ENCODE results near the gene CASP3.
A peak's percentile ranks its signal among the peaks of the same experiment; 100 is the strongest.
"Not testable (repeated sequence)": the region's sequence is repeated elsewhere in the genome, so short reads cannot be mapped to it uniquely, and the experiment has no call there.

Gene CASP3

DNA sequence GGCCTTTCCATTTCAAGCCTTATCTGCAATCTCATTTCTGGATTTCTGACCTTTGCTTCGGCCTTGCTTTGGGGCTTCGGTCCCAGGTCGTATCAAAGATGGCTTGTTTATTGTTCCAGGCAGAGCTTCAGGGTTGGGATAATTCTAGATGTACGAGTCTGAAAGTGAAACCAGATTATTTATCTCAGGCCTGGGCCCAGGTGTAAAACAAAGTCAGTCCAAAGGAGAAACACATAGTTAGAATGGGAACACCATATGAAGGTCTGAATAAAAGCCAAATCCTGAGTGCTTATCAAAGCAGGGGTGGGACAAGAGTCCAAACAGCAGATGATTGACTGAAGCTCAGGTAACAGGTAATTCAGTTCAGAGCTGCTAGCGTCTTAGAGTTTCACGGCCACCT is 17.4 kb upstream of the CASP3 start:
- H3K4me3 ChIP-seq (ENCODE audit: low read depth, low read length), result no peak overlapping the region
- DNase-seq (ENCODE audit: low read depth), result no peak

GRCh38 chr4:184664445-184665210 is 15.4 kb upstream of the CASP3 start:
- H3K4me3 ChIP-seq (ENCODE audit: low read depth, low read length), result no peak overlapping the region
- DNase-seq (ENCODE audit: low read depth), result no peak

GRCh38 chr4:184662236-184662635 is 13.0 kb upstream of the CASP3 start:
- no peak overlapping the region for H3K4me3 ChIP-seq (ENCODE audit: low read depth, low read length)
- no peak for DNase-seq (ENCODE audit: low read depth)

DNA sequence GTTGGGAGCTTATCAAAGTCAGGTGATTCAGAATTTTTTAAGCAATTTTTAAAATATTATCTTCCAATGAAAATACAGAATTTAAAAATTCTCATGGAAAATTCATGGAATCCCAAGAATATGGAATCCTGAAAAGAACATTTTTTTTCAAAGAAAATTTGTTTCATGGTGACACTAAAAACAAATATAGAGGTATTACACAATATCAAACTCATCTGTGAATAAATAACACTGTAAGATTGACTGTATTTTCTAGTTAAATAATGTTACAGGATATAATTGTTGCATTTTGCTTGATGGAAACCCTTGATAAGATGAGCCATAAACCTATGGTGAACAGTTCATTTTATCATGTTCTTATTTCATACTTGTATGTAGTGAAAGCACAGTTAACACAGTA is 11.7 kb upstream of the CASP3 start:
- DNase-seq (ENCODE audit: low read depth), result no peak
- H3K4me3 ChIP-seq (ENCODE audit: low read depth, low read length), result no peak overlapping the region

DNA sequence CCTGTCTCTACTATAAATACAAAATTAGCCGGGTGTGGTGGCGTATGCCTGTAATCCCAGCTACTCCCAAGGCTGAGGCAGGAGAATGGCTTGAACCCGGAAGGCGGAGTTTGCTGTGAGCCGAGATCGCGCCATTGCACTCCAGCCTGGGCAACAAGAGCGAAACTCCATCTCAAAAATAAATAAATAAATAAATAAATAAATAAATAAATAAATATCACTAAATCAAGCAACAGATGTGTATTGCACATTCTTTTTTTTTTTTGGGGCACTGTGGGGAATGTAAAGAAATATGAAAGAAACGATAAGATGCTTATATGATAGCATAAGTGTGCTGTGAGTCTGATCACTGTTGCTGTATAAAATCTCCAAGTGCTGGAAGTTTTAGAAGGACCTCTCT is 8.6 kb upstream of the CASP3 start:
- DNase-seq (ENCODE audit: low read depth), result not testable (repeated sequence)

DNA sequence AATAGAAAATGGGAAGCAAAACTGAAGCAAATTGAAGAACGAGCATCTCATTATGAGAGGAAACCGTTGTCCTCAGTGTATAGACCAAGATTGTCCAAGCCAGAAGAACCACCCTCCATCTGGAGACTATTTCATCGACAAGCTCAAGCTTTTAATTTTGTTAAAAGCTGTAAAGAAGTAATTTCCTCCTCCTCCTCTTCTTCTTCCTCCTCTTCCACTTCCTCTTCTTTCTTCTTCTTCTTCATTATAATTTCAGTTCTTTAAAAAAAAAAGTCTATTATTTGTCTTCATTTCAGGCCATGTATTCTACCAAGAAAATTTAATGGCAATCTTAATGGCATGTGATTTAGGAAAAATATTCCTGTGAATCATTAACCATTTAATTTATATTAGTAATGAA is 7.9 kb upstream of the CASP3 start:
- no peak overlapping the region for H3K4me3 ChIP-seq (ENCODE audit: low read depth, low read length)
- no peak for DNase-seq (ENCODE audit: low read depth)

More for the DNA sequence above, 8.6 kb upstream of the CASP3 start:
- not testable (repeated sequence) for H3K4me3 ChIP-seq (ENCODE audit: low read depth, low read length)

- no peak overlapping the region for H3K4me3 ChIP-seq (ENCODE audit: low read depth, low read length)
- peak; percentile 47 for DNase-seq (ENCODE audit: low read depth)
These were observed 6.9 kb upstream of the CASP3 start for GRCh38 chr4:184655889-184656869.

DNA sequence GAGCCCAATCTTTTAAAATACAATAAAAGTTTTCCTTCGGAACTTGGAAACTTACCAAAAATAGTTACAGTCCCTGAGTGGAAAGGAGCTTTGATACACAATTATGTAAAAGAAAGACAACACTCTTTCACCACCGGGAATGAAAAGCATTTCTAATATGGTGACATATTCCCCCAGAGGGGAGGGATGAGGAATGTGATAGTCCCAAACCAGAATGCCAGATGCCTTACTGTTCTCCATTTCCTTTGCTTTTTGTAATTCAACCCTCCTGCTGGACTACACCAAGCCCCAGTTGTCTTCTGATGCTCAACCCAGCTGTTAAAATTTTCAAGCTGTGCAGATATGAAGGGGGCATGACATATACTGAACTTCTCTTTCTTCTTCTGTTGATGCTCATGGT is 4.4 kb upstream of the CASP3 start:
- peak; percentile 52 for DNase-seq (ENCODE audit: low read depth)
- H3K4me3 ChIP-seq (ENCODE audit: low read depth, low read length), result no peak overlapping the region

- DNase-seq (ENCODE audit: low read depth); H3K4me3 ChIP-seq (ENCODE audit: low read depth, low read length): not testable (repeated sequence)
These were observed 3.4 kb upstream of the CASP3 start for GRCh38 chr4:184652681-184653080.

DNA sequence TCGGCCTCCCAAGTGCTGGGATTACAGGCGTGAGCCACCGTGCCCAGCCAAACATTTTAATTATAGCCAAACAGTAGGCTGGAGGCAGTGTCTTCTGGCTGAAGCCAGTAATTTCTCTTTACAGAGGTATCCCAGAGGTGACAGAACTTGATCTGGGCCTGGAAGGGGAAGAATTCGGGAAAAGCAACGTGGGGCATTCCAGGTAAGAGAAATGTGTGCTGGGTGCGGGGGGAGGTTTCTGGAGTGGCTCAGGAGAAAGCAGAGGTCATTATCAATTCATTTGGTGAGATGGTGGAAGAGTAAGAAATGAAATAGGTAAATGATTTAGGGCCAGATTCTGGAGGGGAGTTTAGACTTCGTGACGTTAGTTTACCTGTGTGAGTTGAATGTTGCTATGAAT is 2.7 kb upstream of the CASP3 start:
- H3K4me3 ChIP-seq (ENCODE audit: low read depth, low read length), result no peak overlapping the region
- DNase-seq (ENCODE audit: low read depth), result no peak

GRCh38 chr4:184649971-184650855 is 966 bp upstream of the CASP3 start:
- DNase-seq (ENCODE audit: low read depth), result no peak
- peak overlapping the region; percentile 58 for H3K4me3 ChIP-seq (ENCODE audit: low read depth, low read length)

DNA sequence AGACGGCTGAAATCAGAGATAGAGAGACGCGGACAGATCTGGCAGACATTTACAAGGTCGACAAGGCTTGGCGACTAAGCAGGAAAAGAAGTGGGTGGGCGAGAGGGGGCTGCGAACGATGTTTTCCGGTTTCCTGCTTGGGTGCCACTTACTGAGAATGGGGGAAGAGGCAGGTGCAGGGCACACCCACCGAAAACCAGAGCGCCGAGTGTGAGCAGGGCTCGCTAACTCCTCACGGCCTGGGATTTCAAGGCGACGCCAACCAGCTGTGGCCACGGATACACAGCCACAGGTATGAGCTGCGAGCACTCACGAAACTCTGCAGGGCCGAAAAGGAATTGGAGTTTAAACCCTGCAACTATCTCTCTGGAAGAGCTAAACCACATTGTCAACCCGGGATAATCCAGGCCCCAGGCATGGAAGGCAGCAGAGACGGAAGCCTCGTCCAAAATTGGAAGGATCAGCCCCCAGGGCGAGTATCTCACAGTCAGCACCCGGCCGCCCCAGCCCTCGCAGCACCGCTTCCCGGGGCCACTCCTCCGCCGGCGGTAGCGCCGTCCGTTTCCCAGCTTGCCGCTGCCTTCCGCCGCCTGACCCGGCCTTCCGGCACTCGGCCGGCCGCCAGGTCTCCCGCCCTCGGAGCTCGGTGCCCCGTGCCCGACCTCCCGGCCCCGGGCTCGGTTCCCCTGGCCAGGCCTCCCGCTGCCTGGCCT is 778 bp downstream of the CASP3 start:
- H3K4me3 ChIP-seq (ENCODE audit: low read depth, low read length), result peak overlapping the region; percentile 86
- no peak for DNase-seq (ENCODE audit: low read depth)

GRCh38 chr4:184648054-184648312 is 1.3 kb downstream of the CASP3 start:
- peak overlapping the region; percentile 86 for H3K4me3 ChIP-seq (ENCODE audit: low read depth, low read length)
- DNase-seq (ENCODE audit: low read depth), result no peak

GRCh38 chr4:184647266-184648053 is 1.8 kb downstream of the CASP3 start:
- no peak for DNase-seq (ENCODE audit: low read depth)

DNA sequence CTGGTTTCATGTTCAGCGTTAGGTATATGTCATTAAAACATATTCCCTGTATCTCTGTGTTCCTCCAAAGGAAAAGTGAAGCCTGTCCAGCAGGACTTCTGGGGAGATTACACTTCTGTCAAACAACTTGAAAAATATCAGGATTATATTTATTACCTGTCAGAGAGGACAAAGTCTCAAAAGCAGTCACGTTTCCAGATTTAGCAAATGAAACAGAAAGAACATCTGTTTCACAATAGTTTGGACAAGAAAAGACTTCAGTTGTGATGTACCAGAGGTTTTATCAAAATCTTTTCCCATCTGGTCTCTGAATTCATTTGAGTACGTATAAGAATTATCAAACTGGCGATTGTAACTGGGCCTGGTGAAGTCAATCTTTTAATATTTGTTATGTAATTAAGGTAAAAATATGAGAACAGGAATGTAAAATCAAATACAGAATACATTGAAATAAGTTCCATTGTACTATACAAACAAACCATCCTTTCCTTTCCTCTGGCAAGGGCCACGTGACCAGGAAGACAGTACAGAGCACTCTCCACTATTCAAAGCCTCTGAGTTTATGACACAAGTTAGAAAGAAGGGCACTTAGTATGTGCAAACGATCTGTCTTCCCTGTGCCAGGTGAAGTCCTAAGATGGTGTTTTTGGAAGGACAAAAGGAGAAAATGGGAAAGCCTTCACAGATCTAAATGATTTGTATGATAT is 3.2 kb downstream of the CASP3 start:
- no peak overlapping the region for H3K4me3 ChIP-seq (ENCODE audit: low read depth, low read length)
- no peak for DNase-seq (ENCODE audit: low read depth)

More at GRCh38 chr4:184647266-184648053, 1.8 kb downstream of the CASP3 start:
- peak overlapping the region; percentile 86 for H3K4me3 ChIP-seq (ENCODE audit: low read depth, low read length)

DNA sequence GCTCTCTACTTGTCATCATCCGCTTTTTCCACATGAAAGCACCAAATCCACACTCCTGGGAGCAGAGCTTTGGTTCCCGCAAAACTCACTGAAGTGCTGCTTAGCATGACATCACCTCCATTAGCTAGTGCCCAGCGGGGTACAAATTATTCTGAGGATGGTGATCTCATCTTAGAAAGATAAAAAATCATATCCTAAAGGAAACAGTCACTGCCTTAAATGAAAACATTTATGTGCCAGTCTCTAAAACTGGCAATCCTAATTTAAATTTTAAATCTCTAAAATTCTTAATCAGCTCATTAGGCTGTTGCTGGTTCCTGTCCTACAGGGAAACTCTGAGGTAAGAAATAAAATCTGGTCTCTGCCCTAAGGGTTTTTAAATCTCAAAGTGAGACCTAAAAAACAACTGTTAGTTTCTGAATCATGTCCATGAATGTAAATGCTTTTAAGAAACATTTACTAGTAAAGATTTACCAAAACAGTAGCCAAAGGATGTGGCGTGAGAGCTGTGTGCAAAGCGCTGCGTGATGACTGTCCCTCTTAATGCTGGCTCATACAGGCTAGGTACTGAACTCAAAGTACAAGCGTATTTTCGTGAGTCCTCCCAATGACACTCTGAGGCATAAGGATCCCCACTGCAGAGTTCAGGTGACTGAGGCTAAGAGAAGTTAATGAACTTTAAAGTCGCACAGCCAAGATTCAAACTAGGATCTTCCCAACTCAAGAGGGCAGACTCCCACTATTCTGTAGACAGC is 4.5 kb downstream of the CASP3 start:
- H3K4me3 ChIP-seq (ENCODE audit: low read depth, low read length), result no peak overlapping the region
- no peak for DNase-seq (ENCODE audit: low read depth)

DNA sequence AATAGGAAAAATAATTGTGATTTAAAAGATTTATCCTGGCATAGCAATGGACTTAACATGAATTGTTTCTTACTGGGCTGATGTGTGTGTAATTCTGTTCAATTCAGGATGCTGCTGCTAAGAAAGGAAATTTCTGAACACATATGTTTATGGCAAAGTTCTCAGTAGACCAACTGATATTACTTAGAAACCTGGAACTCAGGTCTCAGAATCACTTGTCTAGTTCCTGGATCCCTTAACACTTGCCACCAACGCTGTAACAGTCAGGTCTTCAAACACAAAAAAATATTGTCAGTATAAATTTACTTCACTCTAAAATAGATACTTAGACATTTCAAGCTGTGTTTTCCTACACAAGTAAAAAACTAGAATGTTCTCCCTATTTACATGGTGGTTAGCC is 5.5 kb downstream of the CASP3 start:
- DNase-seq (ENCODE audit: low read depth), result no peak
- H3K4me3 ChIP-seq (ENCODE audit: low read depth, low read length), result no peak overlapping the region
